ENCODE measurements around the gene P2RX7. TPM values are rescaled to one million over a fixed set of nuclear protein-coding genes. Genes with fewer than 3 reads are reported as not detected.

The P2RX7 gene
- total RNA-seq, 1 donor: 4.0 TPM

- no peak for TF ChIP-seq CTCF (IDR thresholded peaks at IDR 0.05; ENCODE audit: extremely low read depth, low read depth, low read length)
- H3K9me3 ChIP-seq (ENCODE audit: low read depth, low read length): no peaks in the 10 kb centered on the region
- no peaks in the 10 kb centered on the region for H3K79me2 ChIP-seq (ENCODE audit: insufficient read depth, low read length)
Measured at GRCh38 chr12:121184984-121185889, 52.6 kb downstream of the P2RX7 start.

GRCh38 chr12:121186826-121187225 is 54.1 kb downstream of the P2RX7 start:
- Histone ChIP-seq H2AFZ (ENCODE audit: low read length) (no peak overlapping the region), H3K4me1 (ENCODE audit: insufficient read depth, low read length) (peaks cover 18% of the 10 kb centered on the region), H3K79me2 (ENCODE audit: insufficient read depth, low read length) (no peaks in the 10 kb centered on the region), H3K27ac (ENCODE audit: low read depth, low read length) (no peak overlapping the region), H3K4me2 (ENCODE audit: insufficient read depth, low read length) (no peak overlapping the region), H3K4me3 (ENCODE audit: insufficient read depth, low read length) (no peak overlapping the region), H3K9me3 (ENCODE audit: low read depth, low read length) (no peaks in the 10 kb centered on the region), H4K20me1 (ENCODE audit: insufficient read depth, low read length) (no peaks in the 10 kb centered on the region), H3K36me3 (ENCODE audit: insufficient read depth, low read length) (no peaks in the 10 kb centered on the region), H3K27me3 (ENCODE audit: insufficient read depth, low read length) (no peaks in the 10 kb centered on the region)
- no peak for DNase-seq (ENCODE audit: insufficient read length, low spot score, missing footprints)
- no peak for TF ChIP-seq CTCF (IDR thresholded peaks at IDR 0.05; ENCODE audit: extremely low read depth, low read depth, low read length)

More at GRCh38 chr12:121184984-121185889, 52.6 kb downstream of the P2RX7 start:
- peak; percentile 4 for DNase-seq (ENCODE audit: insufficient read length, low spot score, missing footprints)
- Histone ChIP-seq H3K4me1 (ENCODE audit: insufficient read depth, low read length) (peaks cover 12% of the 10 kb centered on the region), H3K27ac (ENCODE audit: low read depth, low read length) (no peak overlapping the region), H3K27me3 (ENCODE audit: insufficient read depth, low read length) (no peaks in the 10 kb centered on the region), H4K20me1 (ENCODE audit: insufficient read depth, low read length) (no peaks in the 10 kb centered on the region), H2AFZ (ENCODE audit: low read length) (no peak overlapping the region), H3K4me3 (ENCODE audit: insufficient read depth, low read length) (no peak overlapping the region), H3K4me2 (ENCODE audit: insufficient read depth, low read length) (no peak overlapping the region), H3K36me3 (ENCODE audit: insufficient read depth, low read length) (no peaks in the 10 kb centered on the region)

- Histone ChIP-seq H3K4me2 (ENCODE audit: insufficient read depth, low read length) (no peak overlapping the region), H3K27me3 (ENCODE audit: insufficient read depth, low read length) (no peaks in the 10 kb centered on the region), H3K27ac (ENCODE audit: low read depth, low read length) (no peak overlapping the region), H2AFZ (ENCODE audit: low read length) (no peak overlapping the region), H3K4me3 (ENCODE audit: insufficient read depth, low read length) (no peak overlapping the region), H4K20me1 (ENCODE audit: insufficient read depth, low read length) (no peaks in the 10 kb centered on the region), H3K9me3 (ENCODE audit: low read depth, low read length) (no peaks in the 10 kb centered on the region), H3K4me1 (ENCODE audit: insufficient read depth, low read length) (peaks cover 20% of the 10 kb centered on the region), H3K79me2 (ENCODE audit: insufficient read depth, low read length) (no peaks in the 10 kb centered on the region), H3K36me3 (ENCODE audit: insufficient read depth, low read length) (no peaks in the 10 kb centered on the region)
- no peak for TF ChIP-seq CTCF (IDR thresholded peaks at IDR 0.05; ENCODE audit: extremely low read depth, low read depth, low read length)
- DNase-seq (ENCODE audit: insufficient read length, low spot score, missing footprints): no peak
Measured at GRCh38 chr12:121187501-121187900, 54.8 kb downstream of the P2RX7 start.

- Histone ChIP-seq H3K36me3 (ENCODE audit: insufficient read depth, low read length) (no peaks in the 10 kb centered on the region), H3K4me3 (ENCODE audit: insufficient read depth, low read length) (no peak overlapping the region), H3K79me2 (ENCODE audit: insufficient read depth, low read length) (no peaks in the 10 kb centered on the region), H3K4me2 (ENCODE audit: insufficient read depth, low read length) (no peak overlapping the region), H3K9me3 (ENCODE audit: low read depth, low read length) (no peaks in the 10 kb centered on the region), H4K20me1 (ENCODE audit: insufficient read depth, low read length) (no peaks in the 10 kb centered on the region), H3K27me3 (ENCODE audit: insufficient read depth, low read length) (no peaks in the 10 kb centered on the region), H3K4me1 (ENCODE audit: insufficient read depth, low read length) (peaks cover 20% of the 10 kb centered on the region), H3K27ac (ENCODE audit: low read depth, low read length) (no peak overlapping the region), H2AFZ (ENCODE audit: low read length) (no peak overlapping the region)
- no peak for TF ChIP-seq CTCF (IDR thresholded peaks at IDR 0.05; ENCODE audit: extremely low read depth, low read depth, low read length)
- DNase-seq (ENCODE audit: insufficient read length, low spot score, missing footprints): no peak
Measured at GRCh38 chr12:121188227-121188626, 55.6 kb downstream of the P2RX7 start.
